Measurements from ENCODE around the gene SERPINI1.

SERPINI1 gene

GRCh38 chr3:167852216-167852615 is 116.7 kb downstream of the SERPINI1 start:
- DNase-seq: no peak

GRCh38 chr3:167854063-167854462 is 118.5 kb downstream of the SERPINI1 start:
- DNase-seq: no peak

- no peak for DNase-seq
These were observed 119.3 kb downstream of the SERPINI1 start for GRCh38 chr3:167854846-167855245.

GRCh38 chr3:167855306-167855705 is 119.8 kb downstream of the SERPINI1 start:
- DNase-seq: no peak

DNA sequence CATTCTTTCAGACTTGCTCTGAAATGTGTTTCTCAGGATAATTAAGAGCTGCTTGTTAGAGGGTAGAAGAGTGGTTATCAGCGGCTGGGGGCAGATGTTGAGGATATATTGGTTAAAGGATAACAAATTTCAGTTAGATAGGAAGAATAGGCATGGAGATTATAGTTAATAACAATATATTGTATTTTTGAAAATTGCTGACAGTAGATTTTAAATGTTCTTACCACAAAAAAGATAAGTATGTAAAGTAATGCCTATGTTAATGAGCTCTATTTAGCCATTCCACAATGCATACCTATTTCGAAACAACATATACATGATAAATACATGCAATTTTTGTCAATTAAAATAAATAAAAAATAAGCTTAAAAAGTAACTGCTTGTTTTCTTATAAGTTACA is 123.3 kb downstream of the SERPINI1 start:
- no peak for DNase-seq

DNA sequence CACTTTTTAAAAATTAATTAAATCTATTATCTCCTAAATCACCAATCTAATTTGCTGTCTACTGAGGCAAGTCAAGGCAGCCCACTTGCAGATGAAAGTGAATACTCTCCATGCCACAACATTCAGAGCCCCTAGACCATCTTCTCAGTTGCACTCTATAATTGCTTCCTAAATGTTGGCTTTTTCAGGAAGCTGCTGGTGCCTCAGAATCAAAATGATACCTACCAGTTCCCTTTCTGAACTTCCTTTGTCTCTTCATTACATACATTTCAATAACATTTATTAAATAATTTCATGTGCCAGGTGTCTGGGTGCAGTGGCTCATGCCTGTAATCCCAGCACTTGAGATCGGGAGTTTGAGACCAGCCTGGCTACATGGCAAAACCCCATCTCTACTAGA is 124.1 kb downstream of the SERPINI1 start:
- no peak for DNase-seq

DNA sequence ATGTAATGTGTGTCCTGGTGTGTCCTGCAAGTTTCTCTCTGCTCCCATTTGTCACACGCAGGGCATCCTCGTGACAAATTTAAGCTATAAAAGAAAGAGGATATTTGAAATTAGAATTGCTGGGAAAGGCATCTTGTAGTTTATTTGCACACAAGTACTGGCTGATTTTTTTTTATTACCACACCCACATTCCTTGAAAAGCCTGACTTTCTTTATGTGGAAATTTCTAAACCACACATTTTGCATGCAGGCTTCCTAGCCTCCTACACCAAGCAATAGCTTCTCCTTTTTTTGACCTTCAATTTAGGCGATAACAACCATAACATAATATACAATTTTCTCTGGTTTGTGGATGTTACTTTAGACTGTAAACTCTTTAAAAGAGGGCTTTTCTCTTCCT is 126.1 kb downstream of the SERPINI1 start:
- DNase-seq: no peak

DNA sequence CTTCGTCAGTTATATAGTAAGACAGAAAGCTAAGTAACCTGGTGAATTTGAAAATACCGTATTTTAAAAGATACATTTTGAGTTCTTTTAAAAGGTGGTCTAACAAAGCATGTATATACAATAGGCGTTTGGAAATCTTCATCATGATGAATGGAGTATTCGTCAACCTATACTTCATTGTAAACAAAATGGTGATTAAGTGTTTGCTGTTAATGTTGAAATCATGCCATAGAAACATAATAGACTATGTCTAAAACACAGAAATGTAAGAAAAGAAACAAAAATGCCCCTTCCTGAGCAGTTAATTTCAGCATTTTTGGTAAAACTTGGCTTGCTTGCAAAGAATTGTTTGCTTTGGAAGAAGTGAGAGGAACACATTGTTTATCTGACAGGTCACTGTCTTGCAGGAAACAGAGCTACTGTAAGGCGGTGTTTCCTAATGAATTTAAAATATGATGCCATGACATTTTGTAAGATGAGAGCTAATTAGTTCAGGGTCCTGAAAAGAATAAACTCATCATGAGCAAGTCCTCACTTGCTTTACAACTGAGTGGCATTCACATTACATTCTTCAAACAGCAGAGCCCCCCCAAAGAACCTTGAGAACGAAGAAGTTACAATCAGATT is 126.7 kb downstream of the SERPINI1 start:
- no peak for DNase-seq

- no peak for DNase-seq
These were observed 128.5 kb downstream of the SERPINI1 start for GRCh38 chr3:167863811-167864551.

DNA sequence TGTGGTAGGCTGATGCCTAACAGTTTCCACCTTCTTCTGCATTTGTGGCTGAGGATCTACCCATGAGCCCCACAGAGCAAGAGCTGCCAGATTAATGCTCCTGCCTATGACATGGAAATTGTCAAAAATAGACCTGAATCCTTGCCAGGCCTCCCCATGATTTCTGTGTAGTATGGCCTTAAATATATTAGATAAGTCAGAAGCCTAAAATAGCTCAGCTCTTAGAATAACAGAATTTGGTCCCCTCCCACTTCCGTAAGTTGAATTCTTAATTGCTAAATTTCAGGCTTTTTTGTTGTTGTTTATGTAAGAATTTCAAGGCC is 129.0 kb downstream of the SERPINI1 start:
- no peak for DNase-seq

GRCh38 chr3:167866331-167866730 is 130.8 kb downstream of the SERPINI1 start:
- no peak for DNase-seq

- no peak for DNase-seq
These were observed 132.5 kb downstream of the SERPINI1 start for GRCh38 chr3:167867981-167868380.

GRCh38 chr3:167870181-167870580 is 134.7 kb downstream of the SERPINI1 start:
- no peak for DNase-seq

GRCh38 chr3:167870759-167871158 is 135.2 kb downstream of the SERPINI1 start:
- no peak for DNase-seq

GRCh38 chr3:167872032-167872431 is 136.5 kb downstream of the SERPINI1 start:
- no peak for DNase-seq

DNA sequence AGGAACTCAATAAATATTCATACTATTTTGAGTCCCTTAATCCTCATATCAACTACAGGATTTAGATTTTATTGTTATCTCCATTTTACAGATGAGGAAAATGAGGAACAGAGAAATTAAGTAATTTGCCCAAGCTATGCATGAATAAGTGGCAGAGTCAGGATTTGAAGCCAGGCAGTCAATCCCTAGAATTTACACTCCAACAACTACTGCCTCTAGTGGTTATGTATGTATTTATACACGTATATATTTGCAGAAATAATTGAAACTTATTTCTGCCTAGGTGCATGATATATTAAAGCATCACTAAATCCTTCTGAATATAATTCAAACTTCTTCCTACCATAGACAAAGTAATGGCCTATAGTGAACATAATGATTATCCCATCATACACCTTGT is 137.4 kb downstream of the SERPINI1 start:
- no peak for DNase-seq

- no peak for DNase-seq
These were observed 139.3 kb downstream of the SERPINI1 start for GRCh38 chr3:167874671-167875372.
